Endometrium (tissue), 2 donors: ENCODE data around the gene FA2H.
"Not testable (repeated sequence)": the region's sequence is repeated elsewhere in the genome, so short reads cannot be mapped to it uniquely, and the experiment has no call there.

Experiments used
- FAIRE-seq: peaks from 2 replicates; lab custom pipeline; 2012; peaks lifted over from hg19 to GRCh38; lab: Jason Lieb, UNC
- donor health status: control.
- donor health status: control.

FA2H gene

GRCh38 chr16:74770831-74771526 is 3.6 kb downstream of the FA2H start:
- FAIRE-seq = no peak

DNA sequence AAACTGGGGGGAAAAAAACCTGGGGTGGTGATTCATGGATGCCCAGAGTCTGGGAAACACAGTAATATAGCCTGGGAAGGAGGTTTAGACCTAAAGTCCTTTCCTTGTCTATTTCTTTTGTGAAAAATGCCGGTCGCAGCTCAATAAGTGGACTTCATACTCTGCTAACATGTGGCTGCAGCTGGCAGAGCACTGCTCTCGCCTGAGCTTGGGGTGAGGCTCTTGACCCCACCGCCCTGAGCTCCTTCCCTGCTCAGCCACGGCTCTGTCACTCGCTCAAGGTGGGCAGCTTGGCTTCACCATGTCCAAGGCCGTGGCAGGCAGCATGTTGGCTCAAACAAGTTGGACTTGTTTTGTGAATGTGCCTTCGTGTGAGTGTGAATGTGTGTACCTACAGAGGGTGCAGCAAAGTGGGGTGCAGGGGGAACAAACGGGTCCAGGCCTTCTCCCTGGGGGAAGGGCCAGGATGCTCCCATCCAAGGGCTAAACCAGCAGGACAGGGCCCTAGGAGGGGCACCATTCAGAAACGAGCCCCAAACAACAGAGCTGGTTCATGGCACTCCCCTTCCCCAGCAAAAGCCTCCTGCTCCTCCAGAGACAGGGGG is 4.9 kb downstream of the FA2H start:
- FAIRE-seq = no peak

DNA sequence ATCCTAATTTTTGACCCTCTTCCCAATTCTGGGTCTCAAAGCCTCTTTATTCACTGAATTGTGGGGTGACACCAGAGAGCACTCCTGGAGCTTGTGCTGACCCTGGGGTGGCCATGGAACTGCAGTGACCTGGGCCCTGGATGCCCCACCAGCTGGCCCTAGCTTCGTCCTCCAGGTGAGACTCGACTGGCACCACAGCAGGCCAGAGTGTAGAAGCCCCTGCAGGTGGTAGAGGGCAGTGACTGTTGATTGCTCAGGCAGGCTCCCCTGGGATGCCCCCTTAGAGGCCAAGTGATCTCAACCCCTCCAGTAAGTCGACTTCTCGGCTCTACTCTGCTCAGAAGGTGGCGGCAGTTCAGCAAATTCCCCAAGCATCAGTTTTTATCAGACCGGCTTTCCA is 6.4 kb downstream of the FA2H start:
- no peak for FAIRE-seq

- no peak for FAIRE-seq
These were observed 6.9 kb downstream of the FA2H start for GRCh38 chr16:74767749-74768148.

DNA sequence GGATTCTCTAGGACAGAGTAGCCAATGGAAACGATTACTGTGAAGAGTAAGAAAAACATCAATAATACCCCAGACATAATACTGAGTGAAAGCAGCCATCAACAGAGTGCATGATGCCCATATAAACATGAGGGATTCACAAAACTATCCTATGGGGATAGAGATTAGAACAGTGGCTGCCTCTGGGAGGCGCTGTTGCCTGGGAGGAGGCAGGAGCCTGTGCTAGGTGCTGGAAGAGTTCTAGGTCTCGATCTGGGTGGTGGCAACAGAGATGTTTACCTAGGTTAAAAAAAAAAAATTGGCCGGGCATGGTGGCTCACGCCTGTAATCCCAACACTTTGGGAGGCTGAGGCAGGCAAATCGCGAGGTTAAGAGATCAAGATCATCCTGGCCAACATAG is 7.9 kb downstream of the FA2H start:
- FAIRE-seq = no peak

DNA sequence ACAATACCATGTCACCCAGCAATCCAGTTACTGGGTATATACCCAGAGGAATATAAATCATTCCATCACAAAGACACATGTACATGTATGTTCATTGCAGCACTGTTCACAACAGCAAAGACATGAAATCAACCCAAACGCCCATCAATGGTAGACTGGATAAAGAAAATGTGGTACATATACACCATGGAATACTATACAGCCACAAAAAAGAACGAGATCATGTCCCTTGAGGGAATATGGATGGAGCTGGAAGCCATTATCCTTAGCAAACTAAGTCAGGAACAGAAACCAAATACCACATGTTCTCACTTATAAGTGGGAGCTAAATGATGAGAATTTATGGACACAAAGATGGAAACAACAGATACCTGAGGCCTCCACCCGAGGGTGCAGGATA is 10.4 kb downstream of the FA2H start:
- FAIRE-seq = not testable (repeated sequence)

- FAIRE-seq = no peak
These were observed 13.0 kb downstream of the FA2H start for GRCh38 chr16:74761665-74762064.

DNA sequence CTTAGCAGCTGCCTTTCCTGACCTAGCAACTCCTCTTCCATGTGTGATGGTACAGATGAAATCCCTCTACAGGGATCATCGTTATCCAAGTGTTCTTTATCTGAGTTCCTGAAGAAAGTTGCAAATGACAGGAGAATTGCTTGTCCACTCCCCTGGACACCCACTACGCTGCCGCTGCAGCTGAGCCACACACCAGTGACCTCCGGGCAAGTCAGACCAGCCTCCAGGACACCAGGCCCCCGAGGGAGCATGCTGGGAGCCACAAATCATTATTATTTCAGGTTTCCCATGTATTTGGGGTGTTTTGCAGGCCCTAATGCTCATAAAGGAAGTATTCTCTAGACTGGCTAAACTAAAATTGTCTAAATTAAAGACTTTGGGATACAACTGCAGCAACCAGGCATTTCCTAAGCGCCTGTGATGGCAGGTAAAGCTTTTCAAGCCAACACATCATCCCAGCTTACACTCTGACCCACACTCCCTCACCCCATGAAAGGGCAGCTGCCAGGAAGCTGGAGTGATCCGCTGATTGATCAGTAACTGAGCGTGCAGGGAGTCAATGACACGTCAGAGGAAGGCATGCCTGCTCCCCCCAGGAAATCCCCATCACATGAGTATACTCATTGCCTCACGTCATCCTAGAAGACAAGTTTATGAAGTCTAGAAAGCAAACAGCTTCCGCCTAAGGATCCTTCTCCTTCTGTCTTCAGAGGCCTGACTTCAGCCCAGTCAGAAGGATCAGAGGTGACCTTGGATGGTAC is 14.4 kb downstream of the FA2H start:
- FAIRE-seq = no peak

DNA sequence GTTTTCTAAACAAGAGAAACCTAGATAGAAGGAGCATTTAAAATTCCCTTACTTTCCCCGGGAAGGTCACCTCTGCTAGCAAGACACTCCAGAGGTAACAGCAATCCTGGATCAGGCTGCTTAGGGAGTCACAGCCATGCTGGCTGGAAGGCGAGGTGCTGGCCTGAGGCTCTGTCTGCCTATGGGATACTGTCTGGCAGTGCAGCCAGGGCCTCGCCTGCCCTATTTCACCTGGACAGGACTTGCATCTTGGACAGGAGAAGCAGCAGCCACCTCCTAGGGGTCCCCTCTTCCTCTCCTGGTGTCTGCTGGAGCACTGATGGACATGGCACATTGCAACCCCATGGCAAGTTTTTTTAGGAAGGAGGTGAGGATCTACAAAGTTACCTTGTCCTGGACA is 15.1 kb downstream of the FA2H start:
- FAIRE-seq = no peak

DNA sequence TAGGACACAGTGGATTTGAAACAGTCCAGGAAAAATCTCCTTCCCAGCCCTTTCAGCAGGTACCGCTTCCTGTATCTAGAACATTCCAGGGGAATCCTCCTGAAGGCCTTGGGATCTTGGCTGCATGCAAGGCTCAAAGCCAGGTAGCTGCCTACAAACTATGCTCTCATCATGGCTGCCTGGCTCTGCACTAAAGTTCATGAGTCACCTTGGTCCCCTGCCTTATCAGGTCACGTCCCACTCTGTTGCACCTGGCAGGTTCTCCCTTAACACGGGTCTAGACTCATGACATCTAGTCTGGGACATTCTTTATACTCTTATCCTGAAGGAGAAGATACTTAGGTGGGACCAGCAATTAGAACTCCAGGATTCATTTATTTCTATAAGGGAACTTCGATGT is 15.8 kb downstream of the FA2H start:
- FAIRE-seq = no peak

DNA sequence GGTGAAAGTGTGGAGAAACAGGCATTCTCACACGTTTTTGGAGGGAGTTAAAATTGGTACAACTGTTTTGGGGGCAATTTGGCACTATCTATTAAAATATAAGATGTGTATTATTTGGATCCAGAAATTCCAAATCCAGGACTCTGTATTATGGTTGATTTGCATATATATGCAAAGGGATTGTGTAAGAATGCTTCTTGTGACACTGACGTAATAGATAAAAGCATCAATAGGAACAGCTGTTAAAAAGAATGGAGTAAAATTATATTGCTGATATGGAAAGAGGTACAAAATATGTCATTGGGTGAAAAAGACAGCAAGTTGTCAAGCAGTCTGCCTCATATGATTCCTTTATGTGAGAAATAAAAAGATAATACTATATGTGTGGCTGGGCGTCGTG is 17.3 kb downstream of the FA2H start:
- no peak for FAIRE-seq

GRCh38 chr16:74756203-74756602 is 18.4 kb downstream of the FA2H start:
- FAIRE-seq = no peak

- no peak for FAIRE-seq
These were observed 21.4 kb downstream of the FA2H start for GRCh38 chr16:74753180-74753579.

GRCh38 chr16:74752756-74753155 is 21.9 kb downstream of the FA2H start:
- no peak for FAIRE-seq

DNA sequence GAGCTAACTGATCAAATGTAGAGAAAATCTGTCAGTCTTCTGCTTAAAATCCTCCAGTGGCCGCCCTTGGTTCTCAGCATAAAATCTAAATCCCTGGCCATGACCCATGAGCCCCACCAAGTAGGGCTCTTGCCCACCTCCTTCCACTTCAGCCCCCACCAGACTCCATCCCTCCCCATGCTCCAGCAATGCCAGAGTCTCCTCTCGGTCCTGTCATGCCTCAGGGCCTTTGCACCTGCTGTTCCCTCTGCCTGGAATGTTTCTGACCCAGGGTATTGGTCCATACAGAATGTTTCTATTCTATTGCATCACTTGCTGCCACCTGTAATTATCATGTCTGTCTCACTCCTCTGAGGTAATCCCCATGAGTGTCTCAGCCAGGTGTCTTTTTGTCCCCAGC is 22.4 kb downstream of the FA2H start:
- no peak for FAIRE-seq

DNA sequence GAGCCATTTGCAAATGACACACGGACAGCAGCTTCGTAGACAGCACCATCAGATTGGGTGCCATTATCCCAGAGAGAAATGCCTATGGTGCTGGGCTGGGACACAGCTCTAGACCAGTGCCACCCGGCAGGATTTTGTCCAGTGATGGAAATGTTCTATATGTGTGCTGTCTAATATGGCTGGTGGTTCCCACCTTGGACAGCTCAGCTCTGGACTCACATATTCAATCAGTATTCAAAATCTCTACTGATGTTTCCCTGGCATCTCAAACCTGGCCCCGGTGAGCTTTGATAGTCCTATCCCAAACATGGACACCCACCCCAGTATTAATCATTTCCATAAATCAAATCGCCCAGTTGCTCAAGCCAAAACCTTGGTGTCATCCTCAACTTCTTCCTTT is 23.0 kb downstream of the FA2H start:
- FAIRE-seq = no peak

- no peak for FAIRE-seq
These were observed 25.1 kb downstream of the FA2H start for GRCh38 chr16:74749291-74750055.

GRCh38 chr16:74748616-74749026 is 26.0 kb downstream of the FA2H start:
- FAIRE-seq = no peak

DNA sequence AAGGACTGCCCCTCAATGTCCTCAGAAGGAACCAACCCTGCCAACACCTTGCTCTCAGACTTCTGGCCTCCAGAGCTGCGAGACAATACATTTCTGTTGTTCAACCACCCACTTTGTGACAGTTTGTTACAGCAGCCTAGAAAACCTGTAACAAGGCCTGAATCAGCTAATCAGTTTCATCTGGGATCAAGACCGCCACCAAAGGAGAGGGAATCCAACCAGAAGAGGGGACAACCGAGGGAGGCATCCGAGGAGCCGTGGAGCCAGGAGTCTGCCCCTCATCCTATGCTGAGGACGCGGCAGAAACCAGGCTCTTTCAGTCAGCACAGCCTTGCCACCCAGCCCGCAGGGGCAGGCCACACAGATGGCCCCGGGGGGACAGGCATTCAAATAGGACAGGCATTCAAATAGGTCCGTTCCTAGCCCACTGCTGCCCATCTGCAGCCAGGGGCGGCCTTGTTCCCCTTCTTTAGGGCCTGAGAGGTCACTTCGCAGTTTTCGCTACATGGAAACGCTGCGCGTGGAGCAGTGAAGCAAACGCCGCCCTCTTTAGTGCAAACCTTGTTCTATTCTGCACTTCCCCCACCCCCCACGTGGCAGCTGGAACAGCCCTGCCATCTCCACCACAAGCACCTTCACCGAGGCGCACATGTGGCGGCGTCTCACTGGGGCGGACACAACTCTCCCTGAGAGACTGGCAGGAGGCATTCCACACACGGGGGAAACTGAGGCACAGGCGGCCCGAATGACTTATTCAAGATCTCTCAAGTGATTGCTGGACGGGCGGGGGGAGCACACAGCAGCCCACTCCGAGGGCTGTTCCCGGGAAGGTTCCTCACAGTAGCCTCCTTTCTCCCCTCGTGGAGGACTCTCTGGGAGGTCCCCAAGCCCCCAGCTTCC is 26.7 kb downstream of the FA2H start:
- no peak for FAIRE-seq

- no peak for FAIRE-seq
These were observed 28.7 kb downstream of the FA2H start for GRCh38 chr16:74745926-74746325.

GRCh38 chr16:74745109-74745615 is 29.5 kb downstream of the FA2H start:
- FAIRE-seq = no peak
